Measurements from ENCODE around the gene LRFN3.
A peak's percentile ranks its signal among the peaks of the same experiment; 100 is the strongest.

The LRFN3 gene

DNA sequence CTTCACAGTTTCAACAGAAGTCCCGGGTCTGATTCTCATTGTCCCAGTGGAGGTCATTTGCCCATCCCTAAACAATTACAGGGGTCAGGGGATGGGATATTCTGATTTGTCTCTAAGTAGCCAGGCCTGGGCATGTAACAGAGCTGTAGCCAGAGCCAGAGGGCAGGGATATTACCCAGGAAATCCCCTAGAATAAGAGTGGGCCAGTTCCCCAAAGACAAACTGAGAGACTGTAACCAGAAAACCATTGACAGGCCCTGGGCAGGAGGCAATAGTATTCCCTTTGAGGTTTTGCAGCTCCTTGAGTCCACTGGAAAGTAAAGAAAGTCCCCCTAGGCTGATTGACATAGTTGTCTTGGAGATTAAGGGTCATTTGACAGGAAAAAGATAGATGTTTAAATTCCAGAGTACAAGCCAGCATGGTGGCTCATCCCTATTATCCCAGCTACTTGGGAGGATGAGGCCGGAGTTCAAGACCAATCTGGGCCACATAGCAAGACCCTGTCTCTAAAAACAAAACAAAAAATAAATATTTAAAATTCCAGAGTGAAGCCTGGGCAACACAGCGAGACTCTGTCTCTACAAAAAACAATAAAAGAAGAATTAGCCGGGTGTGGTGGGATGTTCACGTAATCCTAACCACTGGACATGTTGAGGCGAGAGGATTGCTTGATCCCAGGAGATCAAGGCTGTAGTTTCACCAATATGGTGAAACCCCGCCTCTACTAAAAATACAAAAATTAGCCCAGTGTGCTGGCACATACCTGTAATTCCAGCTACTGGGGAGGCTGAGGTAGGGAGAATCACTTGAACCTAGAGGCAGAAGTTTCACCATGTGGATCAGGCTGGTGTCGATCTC is 57.0 kb downstream of the LRFN3 start:
- DNase-seq (ENCODE audit: low read depth) = peak; percentile 36
- TF ChIP-seq, protein P1, sequence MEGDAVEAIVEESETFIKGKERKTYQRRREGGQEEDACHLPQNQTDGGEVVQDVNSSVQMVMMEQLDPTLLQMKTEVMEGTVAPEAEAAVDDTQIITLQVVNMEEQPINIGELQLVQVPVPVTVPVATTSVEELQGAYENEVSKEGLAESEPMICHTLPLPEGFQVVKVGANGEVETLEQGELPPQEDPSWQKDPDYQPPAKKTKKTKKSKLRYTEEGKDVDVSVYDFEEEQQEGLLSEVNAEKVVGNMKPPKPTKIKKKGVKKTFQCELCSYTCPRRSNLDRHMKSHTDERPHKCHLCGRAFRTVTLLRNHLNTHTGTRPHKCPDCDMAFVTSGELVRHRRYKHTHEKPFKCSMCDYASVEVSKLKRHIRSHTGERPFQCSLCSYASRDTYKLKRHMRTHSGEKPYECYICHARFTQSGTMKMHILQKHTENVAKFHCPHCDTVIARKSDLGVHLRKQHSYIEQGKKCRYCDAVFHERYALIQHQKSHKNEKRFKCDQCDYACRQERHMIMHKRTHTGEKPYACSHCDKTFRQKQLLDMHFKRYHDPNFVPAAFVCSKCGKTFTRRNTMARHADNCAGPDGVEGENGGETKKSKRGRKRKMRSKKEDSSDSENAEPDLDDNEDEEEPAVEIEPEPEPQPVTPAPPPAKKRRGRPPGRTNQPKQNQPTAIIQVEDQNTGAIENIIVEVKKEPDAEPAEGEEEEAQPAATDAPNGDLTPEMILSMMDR (IDR thresholded peaks at IDR 0.05; ENCODE audit: insufficient read depth, low read depth, low read length, missing control alignments) = no peak
- H3K4me3 ChIP-seq (ENCODE audit: low read depth, low read length) = no peak overlapping the region

DNA sequence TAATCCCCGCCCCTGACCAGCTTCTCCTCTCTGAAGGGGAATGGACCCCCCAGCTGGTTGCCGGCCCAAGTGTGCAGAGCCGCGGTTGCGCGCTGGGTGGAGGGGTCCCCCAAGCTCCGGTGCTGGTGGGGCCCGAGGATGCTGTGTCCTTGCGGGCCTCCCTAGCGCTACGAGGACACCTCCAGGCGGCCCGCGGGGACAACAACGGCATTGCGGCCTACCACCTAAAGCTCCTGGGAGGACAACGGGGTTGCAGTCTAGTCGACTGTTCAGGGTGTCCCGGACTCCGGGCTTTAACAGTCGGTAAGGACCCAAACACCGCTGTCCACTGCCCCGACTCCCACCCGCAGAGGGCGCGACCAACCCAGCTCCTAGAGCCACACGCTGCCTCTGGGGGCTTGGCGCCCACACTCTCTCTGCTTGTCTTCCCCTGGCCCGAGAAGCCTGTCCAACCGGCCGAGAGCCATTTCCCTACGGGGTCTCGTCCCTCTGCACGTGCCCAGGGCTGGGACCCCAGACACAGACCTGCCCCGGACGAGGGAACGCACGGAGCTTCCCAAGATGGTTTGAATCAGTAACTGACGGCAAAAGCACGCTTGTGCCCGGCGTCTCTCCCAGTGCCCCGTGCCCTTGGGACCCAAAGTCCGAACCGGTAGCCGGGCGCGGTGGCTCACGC is 57.9 kb downstream of the LRFN3 start:
- TF ChIP-seq, protein P1 (IDR thresholded peaks at IDR 0.05; ENCODE audit: insufficient read depth, low read depth, low read length, missing control alignments) = peak; percentile 2
- peak; percentile 37 for DNase-seq (ENCODE audit: low read depth)
- peak overlapping the region; percentile 86 for H3K4me3 ChIP-seq (ENCODE audit: low read depth, low read length)

Measured in GM12865 (cell line).